GM19240 (cell line): ENCODE results near the gene AMOTL1.

ENCODE experiments used
- DNase-seq: peaks from one replicate; pipeline ENCODE4 v3.0.0; 2011; ENCODE audit warnings: low spot score; ENCODE audit not compliant: insufficient read length

AMOTL1 gene

DNA sequence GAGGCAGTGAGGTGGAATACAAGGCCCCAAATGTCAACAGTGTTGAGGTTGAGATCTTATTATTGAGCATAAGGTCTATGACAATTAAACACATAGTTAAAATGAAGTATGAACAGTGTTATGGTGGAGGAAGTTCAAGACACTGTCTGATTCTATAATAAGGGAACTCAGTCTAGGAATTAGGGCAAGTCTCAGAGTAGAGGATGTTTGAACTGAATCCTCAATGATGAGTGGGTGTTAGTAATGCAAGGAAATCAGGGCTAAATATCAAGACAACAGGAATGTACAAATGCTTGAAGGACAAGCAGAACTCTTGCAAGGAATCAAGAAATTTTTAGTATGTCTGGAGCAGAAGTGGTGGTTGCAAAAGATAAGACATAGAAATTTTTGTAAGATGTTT, 152.2 kb downstream of the AMOTL1 start:
- no peak for DNase-seq

DNA sequence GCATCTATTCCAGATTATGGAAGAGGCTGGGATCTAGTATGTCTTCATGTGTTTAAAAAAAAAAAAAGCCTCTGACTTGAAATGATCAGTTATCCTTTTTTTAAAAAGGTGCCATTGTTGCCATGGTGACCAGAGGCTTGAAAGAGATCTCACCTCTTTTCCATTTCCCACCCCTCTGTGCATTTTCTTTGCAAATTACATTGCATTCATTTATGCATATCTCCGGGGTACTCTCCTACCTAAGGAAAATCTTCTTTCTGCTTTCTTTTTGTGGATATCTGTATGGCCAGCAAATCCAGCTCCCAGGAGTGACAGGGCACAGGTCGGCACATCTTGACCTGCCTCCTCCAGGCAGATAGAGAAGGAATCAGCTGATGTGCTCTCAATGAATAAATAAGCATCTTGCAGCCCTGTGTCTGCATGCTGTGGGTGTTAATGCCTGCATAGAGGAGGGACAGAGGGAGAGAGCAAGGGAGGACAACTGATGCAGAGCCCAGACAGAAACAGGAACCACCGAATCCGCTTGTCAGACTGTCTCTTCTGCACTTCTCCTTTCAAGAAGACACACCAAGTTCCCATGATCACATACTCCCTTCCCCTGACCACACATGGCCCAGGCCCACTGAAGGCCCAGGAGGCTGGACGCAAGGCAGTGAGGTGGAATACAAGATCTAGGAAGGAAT, 154.3 kb downstream of the AMOTL1 start:
- DNase-seq, result no peak

DNA sequence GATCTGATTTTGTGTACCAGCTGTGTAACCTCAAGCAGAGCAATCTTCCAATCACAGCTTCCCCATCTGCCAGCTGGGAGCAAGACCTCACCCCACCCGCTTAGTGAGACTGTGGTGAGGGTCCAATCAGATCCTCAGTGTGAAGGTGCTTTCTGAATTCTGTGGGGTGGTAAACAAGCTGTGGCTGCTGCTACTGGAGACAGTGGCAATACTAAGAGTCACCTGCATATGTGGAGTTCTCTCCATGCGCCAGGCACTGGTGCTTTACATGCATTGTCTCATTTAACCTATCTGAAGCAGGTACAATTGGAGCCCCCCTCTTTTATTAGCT, 154.8 kb downstream of the AMOTL1 start:
- no peak for DNase-seq

DNA sequence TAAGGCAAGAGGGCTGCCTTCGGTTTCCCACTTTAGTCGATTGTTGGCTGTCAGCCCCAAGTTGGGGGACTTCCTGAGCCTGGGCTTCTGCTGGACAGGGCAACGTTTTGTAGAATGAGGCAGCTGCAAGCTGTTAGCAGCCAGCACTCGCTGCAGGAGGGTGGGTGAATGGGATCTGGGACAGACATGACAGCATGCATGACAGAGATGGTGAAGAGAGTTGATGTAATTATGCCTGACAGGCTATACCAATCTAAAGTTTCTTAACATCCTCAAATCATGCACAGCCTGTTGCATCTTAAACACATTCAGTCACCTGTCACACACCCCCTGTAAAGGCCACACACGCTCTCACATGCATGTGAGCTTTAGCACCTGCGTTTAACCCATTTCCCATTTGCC, 156.0 kb downstream of the AMOTL1 start:
- DNase-seq, result no peak

DNA sequence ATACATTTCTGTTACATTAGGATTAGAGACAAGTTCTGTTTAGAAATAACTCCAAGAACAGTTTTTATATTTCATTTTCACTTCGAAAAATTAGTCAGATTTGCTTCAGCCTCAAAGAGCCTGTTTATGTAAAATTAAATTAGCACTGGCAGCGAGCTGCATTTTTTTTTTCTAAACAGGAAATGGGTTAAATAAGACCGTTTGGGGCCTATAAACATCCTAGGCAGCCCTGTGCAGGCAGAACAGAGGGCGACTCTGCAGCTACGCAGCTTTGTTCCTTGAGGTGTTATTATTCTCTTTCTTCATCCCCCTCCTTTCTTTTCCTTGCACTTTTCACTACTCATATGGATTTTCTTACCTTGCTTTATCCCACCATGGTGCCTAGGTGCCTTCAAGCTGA, 156.5 kb downstream of the AMOTL1 start:
- DNase-seq, result no peak

DNA sequence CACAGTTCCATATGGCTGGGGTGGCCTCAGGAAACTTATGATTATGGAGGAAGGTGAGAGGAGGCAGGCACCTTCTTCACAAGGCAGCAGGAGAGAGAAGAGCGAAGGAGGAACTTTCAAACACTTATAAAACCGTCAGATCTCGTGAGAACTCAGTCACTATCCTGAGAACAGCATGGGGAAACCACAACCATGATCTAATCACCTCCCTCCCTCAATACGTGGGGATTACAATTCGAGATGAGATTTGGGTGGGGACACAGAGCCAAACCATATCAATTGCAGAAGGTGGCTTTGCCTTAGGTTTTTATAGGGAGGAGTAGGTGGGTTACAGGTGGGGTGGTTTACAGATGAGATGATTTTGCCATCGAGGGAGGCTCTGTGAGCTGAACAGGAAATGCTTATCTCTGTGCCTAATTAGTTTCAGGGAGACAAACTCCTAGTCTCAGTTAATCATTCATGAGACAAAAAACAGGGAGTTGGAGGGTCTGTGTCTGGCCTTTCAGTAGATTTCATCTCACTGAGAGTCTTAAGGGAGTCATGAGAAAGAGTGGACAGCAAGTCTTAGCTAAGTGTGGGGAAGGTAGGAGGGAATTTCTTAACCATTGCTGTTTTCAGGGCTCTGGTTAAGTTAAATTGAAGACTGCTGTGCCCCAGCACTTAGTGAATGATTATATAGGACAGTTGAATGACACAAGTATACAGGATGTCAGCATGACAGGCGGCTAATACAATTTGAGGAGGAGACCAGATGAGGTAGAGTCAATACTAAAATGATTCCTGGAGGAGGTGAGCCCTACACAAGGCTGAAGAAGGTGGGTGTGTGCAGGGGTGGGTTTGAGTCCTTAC, 157.5 kb downstream of the AMOTL1 start:
- DNase-seq, result no peak

DNA sequence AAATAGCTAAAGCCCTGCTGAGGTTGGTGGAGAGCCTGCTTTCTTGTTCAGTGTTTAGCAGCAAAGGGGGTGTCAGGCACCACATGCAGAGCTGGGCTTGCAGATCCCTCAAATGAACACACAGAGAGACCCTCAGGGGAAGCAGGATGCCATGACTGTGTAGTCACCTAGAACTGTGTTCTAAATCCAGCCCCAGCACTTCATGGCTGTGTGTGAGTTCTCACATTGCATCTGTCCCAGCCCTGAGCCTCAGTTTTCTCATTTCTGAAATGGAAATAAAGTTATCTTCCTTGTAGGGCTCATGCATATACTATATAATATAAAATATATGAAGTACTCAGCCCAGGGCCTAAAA, 158.1 kb downstream of the AMOTL1 start:
- no peak for DNase-seq
